HEK293 (cell line): ENCODE measurements around the gene PDZD8.

Experiments
- ATF2 ChIP-seq: fragments of 450-650 bp; formaldehyde crosslinking; IDR thresholded peaks from 2 replicates; pipeline ENCODE4 v1.5.1; 2016; ENCODE audit warnings: missing biosample characterization, missing genetic modification characterization, low read depth
- CTCF ChIP-seq: fragments of 450-650 bp; formaldehyde crosslinking; IDR thresholded peaks from 2 replicates; pipeline ENCODE4 v1.5.1; 2016; ENCODE audit warnings: missing biosample characterization, missing genetic modification characterization
- HOXC10 ChIP-seq: sonication (generic); formaldehyde crosslinking; IDR thresholded peaks from 2 replicates; pipeline ENCODE4 v1.8.1; 2023; ENCODE audit warnings: mild to moderate bottlenecking, missing genetic modification reagents
- ZNF221 ChIP-seq: fragments of 450-650 bp; formaldehyde crosslinking; IDR thresholded peaks from 2 replicates; pipeline ENCODE4 v1.5.1; 2017; ENCODE audit warnings: missing biosample characterization, missing genetic modification characterization, borderline replicate concordance
- ZNF624 ChIP-seq: fragments of 450-650 bp; formaldehyde crosslinking; IDR thresholded peaks from 2 replicates; pipeline ENCODE4 v1.5.1; 2017; ENCODE audit warnings: missing biosample characterization, missing genetic modification characterization

- no peak for TF ChIP-seq ZNF221
- no peak for TF ChIP-seq CTCF (tag by site-specific recombination)
- no peak for TF ChIP-seq ATF2 (tag by site-specific recombination)
- TF ChIP-seq ZNF624 (tag by site-specific recombination): no peak
- no peak for TF ChIP-seq HOXC10 (CRISPR knock-in tag)
Observed at GRCh38 chr10:117345143-117345542, 30.1 kb downstream of the PDZD8 start.
